ENCODE results near the gene LIPM. TPM values are rescaled to one million over a fixed set of nuclear protein-coding genes. Genes with fewer than 3 reads are reported as not detected.

The LIPM gene
- total and polyA plus RNA-seq, 2 of the 13 experiments (the other 11 are each of a cell fraction or from before 2014, with no cell fraction given), result not detected

GRCh38 chr10:88870089-88870488 lies 67.6 kb downstream of the LIPM start (continued):
- TF ChIP-seq ZNF784 (CRISPR knock-in tag; IDR thresholded peaks at IDR 0.05; ENCODE audit: borderline replicate concordance), result no peak
- no peak for TF ChIP-seq ZBED4 (CRISPR knock-in tag; IDR thresholded peaks at IDR 0.05; ENCODE audit: borderline replicate concordance)
- no peak for TF ChIP-seq CEBPB (IDR thresholded peaks at IDR 0.05; ENCODE audit: borderline replicate concordance, low read depth, low read length)
- TF ChIP-seq ZFP91 (CRISPR knock-in tag; IDR thresholded peaks at IDR 0.05; ENCODE audit: borderline replicate concordance), result no peak
- TF ChIP-seq AKAP8 (CRISPR knock-in tag; IDR thresholded peaks at IDR 0.05), result no peak
- TF ChIP-seq NCOA1 (CRISPR knock-in tag; IDR thresholded peaks at IDR 0.05), result no peak
- TF ChIP-seq ATF5 (CRISPR knock-in tag; IDR thresholded peaks at IDR 0.05; ENCODE audit: low read depth), result no peak
- TF ChIP-seq KMT2B (CRISPR knock-in tag; IDR thresholded peaks at IDR 0.05), result no peak
- TF ChIP-seq SMAD3 (CRISPR knock-in tag; IDR thresholded peaks at IDR 0.05), result no peak
- TF ChIP-seq PLRG1 (conservative IDR thresholded peaks at IDR 0.05), result no peak
- no peak for TF ChIP-seq ZFP41 (CRISPR knock-in tag; IDR thresholded peaks at IDR 0.05; ENCODE audit: borderline replicate concordance)
- TF ChIP-seq ZNF207 (IDR thresholded peaks at IDR 0.05; ENCODE audit: borderline replicate concordance), result no peak
- TF ChIP-seq ZNF431 (CRISPR knock-in tag; IDR thresholded peaks at IDR 0.05; ENCODE audit: borderline replicate concordance, low read depth), result no peak
- TF ChIP-seq FOXO4 (CRISPR knock-in tag; conservative IDR thresholded peaks at IDR 0.05), result no peak
- no peak for TF ChIP-seq SAP130 (CRISPR knock-in tag; IDR thresholded peaks at IDR 0.05; ENCODE audit: low read depth)
